HEK293 (cell line): ENCODE results near the gene PAK5.

Experiments
- CTCF ChIA-PET: fragments of 350-600 bp; formaldehyde crosslinking; extraction: SDS; loops from one replicate; lab custom pipeline; 2021; ENCODE audit warnings: antibody characterized with exemption; lab: Yijun Ruan, JAX
- POLR2A ChIA-PET: fragments of 300-600 bp; formaldehyde crosslinking; extraction: SDS; loops from one replicate; lab custom pipeline; 2020; ENCODE audit warnings: antibody characterized with exemption, inconsistent platforms; lab: Yijun Ruan, JAX
- H3K27ac ChIP-seq: fragments of 200-500 bp; sonication (Bioruptor generic); 2 replicates; pipeline ENCODE4 v1.5.1; 2014; ENCODE audit warnings: low read depth, low read length, control low read depth, inconsistent platforms; ENCODE audit errors: extremely low read depth
- H3K36me3 ChIP-seq, 2 experiments: fragments of 200-500 bp in 1 of 2; sonication (Bioruptor generic) in 1 of 2; 1 replicate in 1 of 2; 2 replicates in 1 of 2; pipeline ENCODE4 v1.5.1; 2014 to 2017; ENCODE audit warnings: inconsistent platforms in 2 of 2, low read length in 2 of 2; ENCODE audit not compliant: control insufficient read depth in 2 of 2, insufficient read depth in 1 of 2
- H3K4me1 ChIP-seq: fragments of 200-500 bp; sonication (Bioruptor generic); 2 replicates; pipeline ENCODE4 v1.5.1; 2014; ENCODE audit warnings: mild to moderate bottlenecking, low read length, inconsistent platforms; ENCODE audit not compliant: control insufficient read depth, insufficient read depth
- H3K4me3 ChIP-seq: 2 replicates; pipeline ENCODE4 v1.5.1; 2011; ENCODE audit warnings: low read depth, mild to moderate bottlenecking, control low read depth, low read length, moderate library complexity
- H3K9me3 ChIP-seq: fragments of 200-500 bp; sonication (Bioruptor generic); 2 replicates; pipeline ENCODE4 v1.5.1; 2014; ENCODE audit warnings: low read depth, low read length, inconsistent platforms; ENCODE audit not compliant: control insufficient read depth, insufficient read depth
- EGR2 ChIP-seq: fragments of 450-650 bp; formaldehyde crosslinking; IDR thresholded peaks from 2 replicates; pipeline ENCODE4 v1.5.1; 2016; ENCODE audit warnings: low read depth, missing biosample characterization, missing genetic modification characterization
- HOXA7 ChIP-seq: sonication (generic); formaldehyde crosslinking; IDR thresholded peaks from 2 replicates; pipeline ENCODE4 v1.8.1; 2022; ENCODE audit warnings: missing genetic modification reagents, borderline replicate concordance
- KLF7 ChIP-seq: fragments of 450-650 bp; formaldehyde crosslinking; IDR thresholded peaks from 2 replicates; pipeline ENCODE4 v1.5.1; 2016; ENCODE audit warnings: missing biosample characterization, missing genetic modification characterization, borderline replicate concordance
- MEIS1 ChIP-seq: sonication (generic); formaldehyde crosslinking; IDR thresholded peaks from 2 replicates; pipeline ENCODE4 v1.8.1; 2022; ENCODE audit warnings: missing genetic modification reagents, mild to moderate bottlenecking, borderline replicate concordance
- MYNN ChIP-seq: fragments of 450-650 bp; formaldehyde crosslinking; IDR thresholded peaks from 2 replicates; pipeline ENCODE4 v1.5.1; 2016; ENCODE audit warnings: missing biosample characterization, missing genetic modification characterization, borderline replicate concordance
- SCRT1 ChIP-seq: fragments of 450-650 bp; formaldehyde crosslinking; IDR thresholded peaks from 2 replicates; pipeline ENCODE4 v1.5.1; 2016; ENCODE audit warnings: missing biosample characterization, missing genetic modification characterization, borderline replicate concordance
- YY1 ChIP-seq: fragments of 450-650 bp; formaldehyde crosslinking; IDR thresholded peaks from 2 replicates; pipeline ENCODE4 v1.5.1; 2018; ENCODE audit warnings: missing biosample characterization, missing genetic modification characterization
- ZBTB8A ChIP-seq: fragments of 450-650 bp; formaldehyde crosslinking; IDR thresholded peaks from 2 replicates; pipeline ENCODE4 v1.5.1; 2016; ENCODE audit warnings: missing biosample characterization, missing genetic modification characterization
- ZNF2 ChIP-seq: fragments of 450-650 bp; formaldehyde crosslinking; IDR thresholded peaks from 2 replicates; pipeline ENCODE4 v1.5.1; 2016; ENCODE audit warnings: missing biosample characterization, missing genetic modification characterization
- ZNF701 ChIP-seq: fragments of 450-650 bp; formaldehyde crosslinking; IDR thresholded peaks from 2 replicates; pipeline ENCODE4 v1.5.1; 2016; ENCODE audit warnings: missing biosample characterization, missing genetic modification characterization
- ZNF837 ChIP-seq: fragments of 450-650 bp; formaldehyde crosslinking; IDR thresholded peaks from 2 replicates; pipeline ENCODE4 v1.5.1; 2016; ENCODE audit warnings: missing biosample characterization, missing genetic modification characterization
- TF ChIP-seq, protein P1 (sequence below): fragments of 450-650 bp; formaldehyde crosslinking; IDR thresholded peaks from 2 replicates; pipeline ENCODE4 v1.5.1; 2016; ENCODE audit warnings: missing biosample characterization, missing genetic modification characterization
- TF ChIP-seq, protein P2 (sequence below): fragments of 450-650 bp; formaldehyde crosslinking; IDR thresholded peaks from 2 replicates; pipeline ENCODE4 v1.5.1; 2017; ENCODE audit warnings: missing biosample characterization, missing genetic modification characterization
- TF ChIP-seq, protein P3 (sequence below): fragments of 450-650 bp; formaldehyde crosslinking; IDR thresholded peaks from 2 replicates; pipeline ENCODE4 v1.5.1; 2017; ENCODE audit warnings: missing biosample characterization, missing genetic modification characterization
- TF ChIP-seq, protein P4 (sequence below): fragments of 450-650 bp; formaldehyde crosslinking; IDR thresholded peaks from 2 replicates; pipeline ENCODE4 v1.5.1; 2016; ENCODE audit warnings: missing biosample characterization, missing genetic modification characterization, borderline replicate concordance
- TF ChIP-seq, protein P5 (sequence below): fragments of 450-650 bp; formaldehyde crosslinking; IDR thresholded peaks from 2 replicates; pipeline ENCODE4 v1.5.1; 2016; ENCODE audit warnings: missing biosample characterization, missing genetic modification characterization
- TF ChIP-seq, protein P6 (sequence below): fragments of 450-650 bp; formaldehyde crosslinking; IDR thresholded peaks from 2 replicates; pipeline ENCODE4 v1.5.1; 2016; ENCODE audit warnings: missing biosample characterization, missing genetic modification characterization
- TF ChIP-seq, protein P7 (sequence below): fragments of 450-650 bp; formaldehyde crosslinking; IDR thresholded peaks from 2 replicates; pipeline ENCODE4 v1.5.0; 2017; ENCODE audit warnings: missing biosample characterization, missing genetic modification characterization, borderline replicate concordance
- TF ChIP-seq, protein P8 (sequence below): fragments of 450-650 bp; formaldehyde crosslinking; IDR thresholded peaks from 2 replicates; pipeline ENCODE4 v1.5.1; 2016; ENCODE audit warnings: missing biosample characterization, missing genetic modification characterization

The PAK5 gene

DNA sequence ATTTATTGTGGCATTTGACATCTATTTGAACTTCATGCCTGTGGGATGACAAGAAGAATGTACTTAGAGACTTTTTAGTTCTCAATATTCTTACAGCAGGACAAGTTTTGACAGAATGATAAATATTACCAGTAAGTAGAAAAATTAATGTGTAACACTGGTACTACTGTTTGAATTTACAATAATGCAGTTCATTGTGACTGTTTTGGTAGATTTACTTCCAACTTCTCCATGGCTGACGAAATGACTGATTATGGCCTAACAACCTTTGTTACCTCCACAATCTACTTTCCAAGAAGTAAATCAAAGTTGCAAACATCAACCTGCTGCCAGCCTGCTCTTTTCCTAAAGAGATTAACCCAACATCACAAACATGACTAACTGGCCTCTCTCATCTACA lies 38.5 kb downstream of the PAK5 start:
- no peak overlapping the region for H3K4me3 ChIP-seq
- ChIA-PET CTCF (no interaction called here), POLR2A (no interaction called here)
- no peaks in the 10 kb centered on the region for H3K36me3 ChIP-seq
- H3K4me1 ChIP-seq, result no peaks in the 10 kb centered on the region
- no peaks in the 10 kb centered on the region for H3K9me3 ChIP-seq
- H3K27ac ChIP-seq, result no peak overlapping the region
- TF ChIP-seq, protein P1, sequence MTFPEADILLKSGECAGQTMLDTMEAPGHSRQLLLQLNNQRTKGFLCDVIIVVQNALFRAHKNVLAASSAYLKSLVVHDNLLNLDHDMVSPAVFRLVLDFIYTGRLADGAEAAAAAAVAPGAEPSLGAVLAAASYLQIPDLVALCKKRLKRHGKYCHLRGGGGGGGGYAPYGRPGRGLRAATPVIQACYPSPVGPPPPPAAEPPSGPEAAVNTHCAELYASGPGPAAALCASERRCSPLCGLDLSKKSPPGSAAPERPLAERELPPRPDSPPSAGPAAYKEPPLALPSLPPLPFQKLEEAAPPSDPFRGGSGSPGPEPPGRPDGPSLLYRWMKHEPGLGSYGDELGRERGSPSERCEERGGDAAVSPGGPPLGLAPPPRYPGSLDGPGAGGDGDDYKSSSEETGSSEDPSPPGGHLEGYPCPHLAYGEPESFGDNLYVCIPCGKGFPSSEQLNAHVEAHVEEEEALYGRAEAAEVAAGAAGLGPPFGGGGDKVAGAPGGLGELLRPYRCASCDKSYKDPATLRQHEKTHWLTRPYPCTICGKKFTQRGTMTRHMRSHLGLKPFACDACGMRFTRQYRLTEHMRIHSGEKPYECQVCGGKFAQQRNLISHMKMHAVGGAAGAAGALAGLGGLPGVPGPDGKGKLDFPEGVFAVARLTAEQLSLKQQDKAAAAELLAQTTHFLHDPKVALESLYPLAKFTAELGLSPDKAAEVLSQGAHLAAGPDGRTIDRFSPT (tag by site-specific recombination), result no peak
- no peak for TF ChIP-seq MYNN (tag by site-specific recombination)
- no peak for TF ChIP-seq ZNF837 (tag by site-specific recombination)
- no peak for TF ChIP-seq YY1 (tag by site-specific recombination)
- TF ChIP-seq, protein P2, sequence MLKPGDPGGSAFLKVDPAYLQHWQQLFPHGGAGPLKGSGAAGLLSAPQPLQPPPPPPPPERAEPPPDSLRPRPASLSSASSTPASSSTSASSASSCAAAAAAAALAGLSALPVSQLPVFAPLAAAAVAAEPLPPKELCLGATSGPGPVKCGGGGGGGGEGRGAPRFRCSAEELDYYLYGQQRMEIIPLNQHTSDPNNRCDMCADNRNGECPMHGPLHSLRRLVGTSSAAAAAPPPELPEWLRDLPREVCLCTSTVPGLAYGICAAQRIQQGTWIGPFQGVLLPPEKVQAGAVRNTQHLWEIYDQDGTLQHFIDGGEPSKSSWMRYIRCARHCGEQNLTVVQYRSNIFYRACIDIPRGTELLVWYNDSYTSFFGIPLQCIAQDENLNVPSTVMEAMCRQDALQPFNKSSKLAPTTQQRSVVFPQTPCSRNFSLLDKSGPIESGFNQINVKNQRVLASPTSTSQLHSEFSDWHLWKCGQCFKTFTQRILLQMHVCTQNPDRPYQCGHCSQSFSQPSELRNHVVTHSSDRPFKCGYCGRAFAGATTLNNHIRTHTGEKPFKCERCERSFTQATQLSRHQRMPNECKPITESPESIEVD (tag by site-specific recombination), result no peak
- no peak for TF ChIP-seq SCRT1 (tag by site-specific recombination)
- no peak for TF ChIP-seq KLF7 (tag by site-specific recombination)
- TF ChIP-seq EGR2 (tag by site-specific recombination), result no peak
- TF ChIP-seq ZNF701 (tag by site-specific recombination), result no peak
- TF ChIP-seq, protein P3, sequence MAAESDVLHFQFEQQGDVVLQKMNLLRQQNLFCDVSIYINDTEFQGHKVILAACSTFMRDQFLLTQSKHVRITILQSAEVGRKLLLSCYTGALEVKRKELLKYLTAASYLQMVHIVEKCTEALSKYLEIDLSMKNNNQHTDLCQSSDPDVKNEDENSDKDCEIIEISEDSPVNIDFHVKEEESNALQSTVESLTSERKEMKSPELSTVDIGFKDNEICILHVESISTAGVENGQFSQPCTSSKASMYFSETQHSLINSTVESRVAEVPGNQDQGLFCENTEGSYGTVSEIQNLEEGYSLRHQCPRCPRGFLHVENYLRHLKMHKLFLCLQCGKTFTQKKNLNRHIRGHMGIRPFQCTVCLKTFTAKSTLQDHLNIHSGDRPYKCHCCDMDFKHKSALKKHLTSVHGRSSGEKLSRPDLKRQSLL, result no peak
- TF ChIP-seq ZNF2 (tag by site-specific recombination), result no peak
- TF ChIP-seq HOXA7, result no peak
- TF ChIP-seq ZBTB8A (tag by site-specific recombination), result no peak
- no peak for TF ChIP-seq MEIS1 (CRISPR knock-in tag)
- TF ChIP-seq, protein P4, sequence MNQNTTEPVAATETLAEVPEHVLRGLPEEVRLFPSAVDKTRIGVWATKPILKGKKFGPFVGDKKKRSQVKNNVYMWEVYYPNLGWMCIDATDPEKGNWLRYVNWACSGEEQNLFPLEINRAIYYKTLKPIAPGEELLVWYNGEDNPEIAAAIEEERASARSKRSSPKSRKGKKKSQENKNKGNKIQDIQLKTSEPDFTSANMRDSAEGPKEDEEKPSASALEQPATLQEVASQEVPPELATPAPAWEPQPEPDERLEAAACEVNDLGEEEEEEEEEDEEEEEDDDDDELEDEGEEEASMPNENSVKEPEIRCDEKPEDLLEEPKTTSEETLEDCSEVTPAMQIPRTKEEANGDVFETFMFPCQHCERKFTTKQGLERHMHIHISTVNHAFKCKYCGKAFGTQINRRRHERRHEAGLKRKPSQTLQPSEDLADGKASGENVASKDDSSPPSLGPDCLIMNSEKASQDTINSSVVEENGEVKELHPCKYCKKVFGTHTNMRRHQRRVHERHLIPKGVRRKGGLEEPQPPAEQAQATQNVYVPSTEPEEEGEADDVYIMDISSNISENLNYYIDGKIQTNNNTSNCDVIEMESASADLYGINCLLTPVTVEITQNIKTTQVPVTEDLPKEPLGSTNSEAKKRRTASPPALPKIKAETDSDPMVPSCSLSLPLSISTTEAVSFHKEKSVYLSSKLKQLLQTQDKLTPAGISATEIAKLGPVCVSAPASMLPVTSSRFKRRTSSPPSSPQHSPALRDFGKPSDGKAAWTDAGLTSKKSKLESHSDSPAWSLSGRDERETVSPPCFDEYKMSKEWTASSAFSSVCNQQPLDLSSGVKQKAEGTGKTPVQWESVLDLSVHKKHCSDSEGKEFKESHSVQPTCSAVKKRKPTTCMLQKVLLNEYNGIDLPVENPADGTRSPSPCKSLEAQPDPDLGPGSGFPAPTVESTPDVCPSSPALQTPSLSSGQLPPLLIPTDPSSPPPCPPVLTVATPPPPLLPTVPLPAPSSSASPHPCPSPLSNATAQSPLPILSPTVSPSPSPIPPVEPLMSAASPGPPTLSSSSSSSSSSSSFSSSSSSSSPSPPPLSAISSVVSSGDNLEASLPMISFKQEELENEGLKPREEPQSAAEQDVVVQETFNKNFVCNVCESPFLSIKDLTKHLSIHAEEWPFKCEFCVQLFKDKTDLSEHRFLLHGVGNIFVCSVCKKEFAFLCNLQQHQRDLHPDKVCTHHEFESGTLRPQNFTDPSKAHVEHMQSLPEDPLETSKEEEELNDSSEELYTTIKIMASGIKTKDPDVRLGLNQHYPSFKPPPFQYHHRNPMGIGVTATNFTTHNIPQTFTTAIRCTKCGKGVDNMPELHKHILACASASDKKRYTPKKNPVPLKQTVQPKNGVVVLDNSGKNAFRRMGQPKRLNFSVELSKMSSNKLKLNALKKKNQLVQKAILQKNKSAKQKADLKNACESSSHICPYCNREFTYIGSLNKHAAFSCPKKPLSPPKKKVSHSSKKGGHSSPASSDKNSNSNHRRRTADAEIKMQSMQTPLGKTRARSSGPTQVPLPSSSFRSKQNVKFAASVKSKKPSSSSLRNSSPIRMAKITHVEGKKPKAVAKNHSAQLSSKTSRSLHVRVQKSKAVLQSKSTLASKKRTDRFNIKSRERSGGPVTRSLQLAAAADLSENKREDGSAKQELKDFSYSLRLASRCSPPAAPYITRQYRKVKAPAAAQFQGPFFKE (tag by site-specific recombination), result no peak
- TF ChIP-seq, protein P5, sequence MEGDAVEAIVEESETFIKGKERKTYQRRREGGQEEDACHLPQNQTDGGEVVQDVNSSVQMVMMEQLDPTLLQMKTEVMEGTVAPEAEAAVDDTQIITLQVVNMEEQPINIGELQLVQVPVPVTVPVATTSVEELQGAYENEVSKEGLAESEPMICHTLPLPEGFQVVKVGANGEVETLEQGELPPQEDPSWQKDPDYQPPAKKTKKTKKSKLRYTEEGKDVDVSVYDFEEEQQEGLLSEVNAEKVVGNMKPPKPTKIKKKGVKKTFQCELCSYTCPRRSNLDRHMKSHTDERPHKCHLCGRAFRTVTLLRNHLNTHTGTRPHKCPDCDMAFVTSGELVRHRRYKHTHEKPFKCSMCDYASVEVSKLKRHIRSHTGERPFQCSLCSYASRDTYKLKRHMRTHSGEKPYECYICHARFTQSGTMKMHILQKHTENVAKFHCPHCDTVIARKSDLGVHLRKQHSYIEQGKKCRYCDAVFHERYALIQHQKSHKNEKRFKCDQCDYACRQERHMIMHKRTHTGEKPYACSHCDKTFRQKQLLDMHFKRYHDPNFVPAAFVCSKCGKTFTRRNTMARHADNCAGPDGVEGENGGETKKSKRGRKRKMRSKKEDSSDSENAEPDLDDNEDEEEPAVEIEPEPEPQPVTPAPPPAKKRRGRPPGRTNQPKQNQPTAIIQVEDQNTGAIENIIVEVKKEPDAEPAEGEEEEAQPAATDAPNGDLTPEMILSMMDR, result no peak
- TF ChIP-seq, protein P6, sequence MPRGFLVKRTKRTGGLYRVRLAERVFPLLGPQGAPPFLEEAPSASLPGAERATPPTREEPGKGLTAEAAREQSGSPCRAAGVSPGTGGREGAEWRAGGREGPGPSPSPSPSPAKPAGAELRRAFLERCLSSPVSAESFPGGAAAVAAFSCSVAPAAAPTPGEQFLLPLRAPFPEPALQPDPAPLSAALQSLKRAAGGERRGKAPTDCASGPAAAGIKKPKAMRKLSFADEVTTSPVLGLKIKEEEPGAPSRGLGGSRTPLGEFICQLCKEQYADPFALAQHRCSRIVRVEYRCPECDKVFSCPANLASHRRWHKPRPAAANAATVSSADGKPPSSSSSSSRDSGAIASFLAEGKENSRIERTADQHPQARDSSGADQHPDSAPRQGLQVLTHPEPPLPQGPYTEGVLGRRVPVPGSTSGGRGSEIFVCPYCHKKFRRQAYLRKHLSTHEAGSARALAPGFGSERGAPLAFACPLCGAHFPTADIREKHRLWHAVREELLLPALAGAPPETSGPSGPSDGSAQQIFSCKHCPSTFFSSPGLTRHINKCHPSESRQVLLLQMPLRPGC, result no peak
- TF ChIP-seq, protein P7, sequence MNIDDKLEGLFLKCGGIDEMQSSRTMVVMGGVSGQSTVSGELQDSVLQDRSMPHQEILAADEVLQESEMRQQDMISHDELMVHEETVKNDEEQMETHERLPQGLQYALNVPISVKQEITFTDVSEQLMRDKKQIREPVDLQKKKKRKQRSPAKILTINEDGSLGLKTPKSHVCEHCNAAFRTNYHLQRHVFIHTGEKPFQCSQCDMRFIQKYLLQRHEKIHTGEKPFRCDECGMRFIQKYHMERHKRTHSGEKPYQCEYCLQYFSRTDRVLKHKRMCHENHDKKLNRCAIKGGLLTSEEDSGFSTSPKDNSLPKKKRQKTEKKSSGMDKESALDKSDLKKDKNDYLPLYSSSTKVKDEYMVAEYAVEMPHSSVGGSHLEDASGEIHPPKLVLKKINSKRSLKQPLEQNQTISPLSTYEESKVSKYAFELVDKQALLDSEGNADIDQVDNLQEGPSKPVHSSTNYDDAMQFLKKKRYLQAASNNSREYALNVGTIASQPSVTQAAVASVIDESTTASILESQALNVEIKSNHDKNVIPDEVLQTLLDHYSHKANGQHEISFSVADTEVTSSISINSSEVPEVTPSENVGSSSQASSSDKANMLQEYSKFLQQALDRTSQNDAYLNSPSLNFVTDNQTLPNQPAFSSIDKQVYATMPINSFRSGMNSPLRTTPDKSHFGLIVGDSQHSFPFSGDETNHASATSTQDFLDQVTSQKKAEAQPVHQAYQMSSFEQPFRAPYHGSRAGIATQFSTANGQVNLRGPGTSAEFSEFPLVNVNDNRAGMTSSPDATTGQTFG (tag by site-specific recombination), result no peak
- TF ChIP-seq, protein P8, sequence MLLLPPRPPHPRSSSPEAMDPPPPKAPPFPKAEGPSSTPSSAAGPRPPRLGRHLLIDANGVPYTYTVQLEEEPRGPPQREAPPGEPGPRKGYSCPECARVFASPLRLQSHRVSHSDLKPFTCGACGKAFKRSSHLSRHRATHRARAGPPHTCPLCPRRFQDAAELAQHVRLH (tag by site-specific recombination), result no peak
